Esophagus squamous epithelium (tissue), 5 donors: ENCODE data around the gene TMEM131. TPM values are rescaled to one million over a fixed set of nuclear protein-coding genes. Genes with fewer than 3 reads are reported as not detected.

Source experiments
- DNase-seq: peaks from one replicate; lab custom pipeline; 2025; lab: John Stamatoyannopoulos, UW
- H3K27ac ChIP-seq, 4 donors: fragments of 200-600 bp; sonication (generic); one replicate each; pipeline ENCODE4 v1.5.1; 2016 to 2019; ENCODE audit warnings: mild to moderate bottlenecking in 1 of 4
- H3K27me3 ChIP-seq, 4 donors: fragments of 200-600 bp; sonication (generic); 1 replicate in 3 of 4; 2 replicates in 1 of 4; pipeline versions ENCODE4 v1.5.1 to v1.6.0; 2017 to 2021; ENCODE audit warnings: antibody characterized with exemption in 1 of 4
- H3K36me3 ChIP-seq, 3 donors: fragments of 200-600 bp; sonication (generic); one replicate each; pipeline ENCODE4 v1.5.1; 2016 to 2019
- H3K4me1 ChIP-seq, 3 donors: fragments of 200-600 bp; sonication (generic); one replicate each; pipeline ENCODE4 v1.5.1; 2017 to 2019
- H3K4me3 ChIP-seq, 4 donors: fragments of 200-600 bp; sonication (generic); 1 replicate in 3 of 4; 2 replicates in 1 of 4; pipeline ENCODE4 v1.5.1; 2016 to 2019; ENCODE audit warnings: mild to moderate bottlenecking in 2 of 4, moderate library complexity in 1 of 4
- H3K9me3 ChIP-seq, 3 donors: fragments of 200-600 bp; sonication (generic); one replicate each; pipeline ENCODE4 v1.5.1; 2016 to 2019
- CTCF ChIP-seq, 6 experiments: fragments of 450-650 bp in 4 of 6; fragments of 200-600 bp in 2 of 6; sonication (generic) in 2 of 6; IDR thresholded peaks; one replicate each; pipeline ENCODE4 v1.5.1; 2016 to 2019; ENCODE audit warnings: antibody characterized with exemption in 6 of 6, mild to moderate bottlenecking in 4 of 6, moderate library complexity in 4 of 6
- POLR2A ChIP-seq, 4 donors: fragments of 450-650 bp; IDR thresholded peaks; one replicate each; pipeline ENCODE4 v1.6.1; 2017; ENCODE audit warnings: antibody characterized with exemption in 4 of 4, mild to moderate bottlenecking in 4 of 4, moderate library complexity in 3 of 4
- WGBS, 2 donors: methylation state at CpG; one replicate each; pipeline ENCODE4 v1.1.5; 2018; 5-methylcytosine and 5-hydroxymethylcytosine counted together
- intact Hi-C: fragments of 100-400 bp; cut with DNase I; formaldehyde crosslinking; loops from one replicate; pipeline ENCODE4 v1.15.0; 2022
- total RNA-seq, 4 donors: library from RNA; depleted of rRNA; stranded (reverse); fragments of >200 nt; gene quantifications; one replicate each; pipeline ENCODE4 v1.1.0, GENCODE V29; 2016
- donor health status: DM: yes; HTN: yes; CAD: no.

The TMEM131 gene
- total RNA-seq, 4 donors from 2014 or later = 24.2 to 36.4 (median 28.1) TPM

GRCh38 chr2:97726261-97727064 lies 269.3 kb downstream of the TMEM131 start:
- Histone ChIP-seq H3K9me3 (peaks cover 0 to 10% (median 7%) of the 10 kb centered on the region in 3 donors), H3K27ac (no peak overlapping the region), H3K36me3 (no peaks in the 10 kb centered on the region), H3K27me3 (peaks cover 0 to 17% (median 0%) of the 10 kb centered on the region in 4 donors), H3K4me3 (no peak overlapping the region), H3K4me1 (peaks cover 0 to 19% (median 0%) of the 10 kb centered on the region in 3 donors)
- intact Hi-C loops = no loop called here
- WGBS, 2 donors = 65 to 75% methylated on average over 4 of the region's 4 CpGs
- no peak for DNase-seq
- TF ChIP-seq POLR2A (IDR thresholded peaks at IDR 0.05) (no peak), CTCF (IDR thresholded peaks at IDR 0.05) (no peak)

DNA sequence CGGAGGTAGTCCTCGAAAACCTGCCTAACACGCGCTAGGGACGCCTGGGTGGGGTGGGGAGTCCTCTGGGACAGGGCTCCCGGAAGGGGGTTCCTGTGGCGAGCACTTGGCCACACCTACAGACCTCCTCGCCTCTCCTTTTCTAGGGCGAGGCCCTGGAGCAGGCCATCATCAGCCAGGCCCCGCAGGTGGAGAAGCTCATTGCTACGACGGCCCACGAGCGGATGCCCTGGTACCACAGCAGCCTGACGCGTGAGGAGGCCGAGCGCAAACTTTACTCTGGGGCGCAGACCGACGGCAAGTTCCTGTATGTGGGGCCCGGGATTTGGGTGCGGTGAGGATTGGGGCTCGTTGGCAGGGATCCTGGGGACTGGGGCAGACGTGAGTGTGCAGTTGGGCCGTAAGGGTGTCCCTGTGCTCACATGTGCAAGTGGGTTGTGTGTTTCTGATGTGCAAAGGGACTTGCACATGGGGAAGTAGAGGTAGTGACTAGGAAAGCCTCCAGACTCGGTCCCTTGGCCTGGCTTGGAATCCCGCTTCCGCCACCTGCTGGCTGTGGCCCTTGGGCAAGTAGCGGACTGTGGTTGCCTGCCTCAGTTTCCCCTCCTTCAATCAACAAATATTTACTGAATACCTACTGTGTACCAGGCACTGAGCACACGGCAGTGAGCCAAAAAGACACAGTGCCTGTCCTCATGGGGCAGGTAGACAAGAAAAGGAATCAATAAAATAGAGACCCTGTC lies 270.6 kb downstream of the TMEM131 start:
- Histone ChIP-seq H3K36me3 (no peaks in the 10 kb centered on the region), H3K27me3 (peaks cover 0 to 17% (median 0%) of the 10 kb centered on the region in 4 donors), H3K4me3 (no peak overlapping the region), H3K4me1 (peaks cover 0 to 19% (median 0%) of the 10 kb centered on the region in 3 donors), H3K27ac (no peak overlapping the region), H3K9me3 (peaks cover 0 to 4% (median 3%) of the 10 kb centered on the region in 3 donors)
- WGBS, 2 donors = 91 to 92% methylated on average over 12 to 22 of the region's 31 CpGs
- no peak for DNase-seq
- no peak for TF ChIP-seq POLR2A (IDR thresholded peaks at IDR 0.05)
- TF ChIP-seq CTCF (IDR thresholded peaks at IDR 0.05) = no peak
- intact Hi-C loops = no loop called here

DNA sequence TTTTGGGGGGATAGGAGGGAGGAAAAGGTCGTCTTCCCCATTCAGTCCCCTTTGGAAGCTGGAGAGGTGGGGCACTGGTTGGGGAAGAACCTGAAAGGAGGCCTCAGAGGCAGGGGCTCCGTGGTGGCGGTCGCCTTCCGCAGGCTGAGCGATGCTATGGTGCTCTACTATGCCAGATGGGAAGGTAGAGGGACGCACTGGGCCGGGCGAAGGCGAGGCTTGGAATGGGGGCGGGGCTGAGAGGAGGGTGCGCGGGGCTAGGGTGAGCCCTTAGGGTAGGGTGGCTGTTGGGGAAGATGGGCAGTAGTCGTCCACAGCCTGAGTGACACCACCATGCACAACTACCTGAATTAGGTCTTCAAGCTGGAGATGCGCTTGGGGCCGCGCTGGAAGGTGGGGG lies 271.2 kb downstream of the TMEM131 start:
- TF ChIP-seq POLR2A (IDR thresholded peaks at IDR 0.05) (no peak), CTCF (IDR thresholded peaks at IDR 0.05) (no peak)
- intact Hi-C loops = no loop called here
- DNase-seq = no peak
- peaks cover 0 to 19% (median 0%) of the 10 kb centered on the region in 3 donors for H3K4me1 ChIP-seq
- H3K9me3 ChIP-seq = no peaks in the 10 kb centered on the region
- 72 to 79% methylated on average over 17 of the region's 17 CpGs for WGBS, 2 donors
- peaks cover 0 to 17% (median 0%) of the 10 kb centered on the region in 4 donors for H3K27me3 ChIP-seq
- no peak overlapping the region for H3K27ac ChIP-seq
- H3K36me3 ChIP-seq = no peaks in the 10 kb centered on the region
- H3K4me3 ChIP-seq = no peak overlapping the region

GRCh38 chr2:97724073-97724410 lies 271.7 kb downstream of the TMEM131 start:
- TF ChIP-seq CTCF (IDR thresholded peaks at IDR 0.05) = no peak
- TF ChIP-seq POLR2A (IDR thresholded peaks at IDR 0.05) = no peak
- Histone ChIP-seq H3K27me3 (peaks cover 0 to 17% (median 0%) of the 10 kb centered on the region in 4 donors), H3K36me3 (no peaks in the 10 kb centered on the region), H3K4me3 (no peak overlapping the region), H3K4me1 (peaks cover 0 to 19% (median 0%) of the 10 kb centered on the region in 3 donors), H3K27ac (no peak overlapping the region), H3K9me3 (no peaks in the 10 kb centered on the region)
- no peak for DNase-seq
- intact Hi-C loops = no loop called here
- 89% methylated on average over 11 of the region's 41 CpGs; no CpG with 5 or more reads in 1 of the 2 donors for WGBS, 2 donors
